Measurements from ENCODE around the gene TMEM114. TPM values are rescaled to one million over a fixed set of nuclear protein-coding genes. Genes with fewer than 3 reads are reported as not detected.

The TMEM114 gene
- polyA plus RNA-seq, 1 donor (not counting 4 experiments of a cell fraction or from before 2014, with no cell fraction given) = not detected

- Histone ChIP-seq H3K4me1 (ENCODE audit: control insufficient read depth, extremely low read depth, insufficient read depth, low read length) (peaks cover 9% of the 10 kb centered on the region), H3K36me3 (ENCODE audit: control insufficient read depth in 2 of 2, extremely low read depth in 1 of 2, insufficient read depth in 2 of 2, low read length in 2 of 2) (no peaks in the 10 kb centered on the region), H3K4me3 (ENCODE audit: control insufficient read depth in 2 of 3, extremely low read depth in 1 of 3, insufficient read depth in 2 of 3, low read depth in 1 of 3, low read length in 3 of 3) (no peak overlapping the region), H2AFZ (ENCODE audit: control insufficient read depth, low read length) (no peak overlapping the region), H3K9me1 (ENCODE audit: control insufficient read depth, extremely low read depth, insufficient read depth, low read length) (no peaks in the 10 kb centered on the region), H3K79me2 (ENCODE audit: control insufficient read depth, insufficient read depth, low read length) (no peaks in the 10 kb centered on the region), H3K27ac (ENCODE audit: control insufficient read depth, insufficient read depth, low read length) (no peak overlapping the region), H3K9ac (ENCODE audit: control insufficient read depth, extremely low read depth, insufficient read depth, low read length) (no peak overlapping the region), H3K9me3 (ENCODE audit: control insufficient read depth, low read depth, low read length) (peaks cover 3% of the 10 kb centered on the region), H3K27me3 (ENCODE audit: control insufficient read depth, extremely low read depth, insufficient read depth, low read length) (peaks cover 36% of the 10 kb centered on the region), H4K20me1 (ENCODE audit: control insufficient read depth, extremely low read depth, insufficient read depth, low read length) (no peaks in the 10 kb centered on the region), H3K4me2 (ENCODE audit: control insufficient read depth, extremely low read depth, insufficient read depth, low read depth, low read length) (no peak overlapping the region)
- dilution Hi-C loops (cut with MboI; ENCODE audit: extremely low pct_ligation_motif_present, low sequenced_read_pairs) = no loop called here
- DNase-seq (ENCODE audit: low read depth, low spot score) (no peak), FAIRE-seq (no peak)
- no peak for TF ChIP-seq CTCF (optimal IDR thresholded peaks at IDR 0.05 in 1 of 3, IDR thresholded peaks at IDR 0.05 in 1 of 3, conservative IDR thresholded peaks at IDR 0.05 in 1 of 3; ENCODE audit: extremely low read depth in 1 of 3, insufficient read depth in 2 of 3, low read length in 3 of 3)
These were observed 1.1 kb upstream of the TMEM114 start for GRCh38 chr16:8591451-8591850.

GRCh38 chr16:8590811-8591210 is 500 bp upstream of the TMEM114 start:
- no peak overlapping the region for H3K27ac ChIP-seq (ENCODE audit: control insufficient read depth, insufficient read depth, low read length)
- TF ChIP-seq EZH2 (IDR thresholded peaks at IDR 0.05; ENCODE audit: low read length) (no peak), CTCF (optimal IDR thresholded peaks at IDR 0.05 in 1 of 3, IDR thresholded peaks at IDR 0.05 in 1 of 3, conservative IDR thresholded peaks at IDR 0.05 in 1 of 3; ENCODE audit: extremely low read depth in 1 of 3, insufficient read depth in 2 of 3, low read length in 3 of 3) (no peak)
- no peak overlapping the region for H3K4me2 ChIP-seq (ENCODE audit: control insufficient read depth, extremely low read depth, insufficient read depth, low read depth, low read length)
- no peaks in the 10 kb centered on the region for H3K36me3 ChIP-seq (ENCODE audit: control insufficient read depth in 2 of 2, extremely low read depth in 1 of 2, insufficient read depth in 2 of 2, low read length in 2 of 2)
- DNase-seq (ENCODE audit: low read depth, low spot score) (no peak), FAIRE-seq (no peak)
- H3K9ac ChIP-seq (ENCODE audit: control insufficient read depth, extremely low read depth, insufficient read depth, low read length) = no peak overlapping the region
- no peaks in the 10 kb centered on the region for H4K20me1 ChIP-seq (ENCODE audit: control insufficient read depth, extremely low read depth, insufficient read depth, low read length)
- peaks cover 9% of the 10 kb centered on the region for H3K4me1 ChIP-seq (ENCODE audit: control insufficient read depth, extremely low read depth, insufficient read depth, low read length)
- H3K27me3 ChIP-seq (ENCODE audit: control insufficient read depth, extremely low read depth, insufficient read depth, low read length) = peaks cover 41% of the 10 kb centered on the region
- dilution Hi-C loops (cut with MboI; ENCODE audit: extremely low pct_ligation_motif_present, low sequenced_read_pairs) = no loop called here
- no peaks in the 10 kb centered on the region for H3K79me2 ChIP-seq (ENCODE audit: control insufficient read depth, insufficient read depth, low read length)
- H3K9me1 ChIP-seq (ENCODE audit: control insufficient read depth, extremely low read depth, insufficient read depth, low read length) = no peaks in the 10 kb centered on the region
- no peak overlapping the region for H2AFZ ChIP-seq (ENCODE audit: control insufficient read depth, low read length)
- peaks cover 3% of the 10 kb centered on the region for H3K9me3 ChIP-seq (ENCODE audit: control insufficient read depth, low read depth, low read length)
- no peak overlapping the region for H3K4me3 ChIP-seq (ENCODE audit: control insufficient read depth in 2 of 3, extremely low read depth in 1 of 3, insufficient read depth in 2 of 3, low read depth in 1 of 3, low read length in 3 of 3)

Measured in keratinocyte (primary cell).